Measurements from ENCODE around the gene AMFR.

The AMFR gene

GRCh38 chr16:56328276-56329022, 96.9 kb downstream of the AMFR start:
- Histone ChIP-seq H3K4me3 (ENCODE audit: low read depth, low read length) (no peak overlapping the region), H3K9ac (ENCODE audit: low read depth, low read length) (no peak overlapping the region), H3K36me3 (ENCODE audit: control insufficient read depth, insufficient read depth, low read length) (no peaks in the 10 kb centered on the region), H3K27ac (ENCODE audit: low read depth, low read length) (no peak overlapping the region), H3K9me3 (ENCODE audit: control insufficient read depth, insufficient read depth, low read length) (no peaks in the 10 kb centered on the region), H3K27me3 (ENCODE audit: control insufficient read depth, insufficient read depth, low read length) (no peaks in the 10 kb centered on the region), H3K4me1 (ENCODE audit: control insufficient read depth, insufficient read depth, low read length) (no peaks in the 10 kb centered on the region)

GRCh38 chr16:56327929-56328258, 97.5 kb downstream of the AMFR start:
- Histone ChIP-seq H3K27me3 (ENCODE audit: control insufficient read depth, insufficient read depth, low read length) (no peaks in the 10 kb centered on the region), H3K9me3 (ENCODE audit: control insufficient read depth, insufficient read depth, low read length) (no peaks in the 10 kb centered on the region), H3K27ac (ENCODE audit: low read depth, low read length) (no peak overlapping the region), H3K9ac (ENCODE audit: low read depth, low read length) (no peak overlapping the region), H3K4me3 (ENCODE audit: low read depth, low read length) (no peak overlapping the region), H3K4me1 (ENCODE audit: control insufficient read depth, insufficient read depth, low read length) (no peaks in the 10 kb centered on the region), H3K36me3 (ENCODE audit: control insufficient read depth, insufficient read depth, low read length) (no peaks in the 10 kb centered on the region)

GRCh38 chr16:56327071-56327928, 98.0 kb downstream of the AMFR start:
- no peaks in the 10 kb centered on the region for H3K9me3 ChIP-seq (ENCODE audit: control insufficient read depth, insufficient read depth, low read length)
- no peak overlapping the region for H3K9ac ChIP-seq (ENCODE audit: low read depth, low read length)
- no peak overlapping the region for H3K4me3 ChIP-seq (ENCODE audit: low read depth, low read length)
- no peaks in the 10 kb centered on the region for H3K36me3 ChIP-seq (ENCODE audit: control insufficient read depth, insufficient read depth, low read length)
- H3K27ac ChIP-seq (ENCODE audit: low read depth, low read length) = no peak overlapping the region
- no peaks in the 10 kb centered on the region for H3K27me3 ChIP-seq (ENCODE audit: control insufficient read depth, insufficient read depth, low read length)
- H3K4me1 ChIP-seq (ENCODE audit: control insufficient read depth, insufficient read depth, low read length) = no peaks in the 10 kb centered on the region

GRCh38 chr16:56325956-56326355, 99.4 kb downstream of the AMFR start:
- no peaks in the 10 kb centered on the region for H3K4me1 ChIP-seq (ENCODE audit: control insufficient read depth, insufficient read depth, low read length)
- H3K9me3 ChIP-seq (ENCODE audit: control insufficient read depth, insufficient read depth, low read length) = no peaks in the 10 kb centered on the region
- H3K9ac ChIP-seq (ENCODE audit: low read depth, low read length) = no peak overlapping the region
- no peaks in the 10 kb centered on the region for H3K36me3 ChIP-seq (ENCODE audit: control insufficient read depth, insufficient read depth, low read length)
- no peak overlapping the region for H3K4me3 ChIP-seq (ENCODE audit: low read depth, low read length)
- H3K27me3 ChIP-seq (ENCODE audit: control insufficient read depth, insufficient read depth, low read length) = no peaks in the 10 kb centered on the region
- no peak overlapping the region for H3K27ac ChIP-seq (ENCODE audit: low read depth, low read length)

- Histone ChIP-seq H3K27me3 (ENCODE audit: control insufficient read depth, insufficient read depth, low read length) (no peaks in the 10 kb centered on the region), H3K4me1 (ENCODE audit: control insufficient read depth, insufficient read depth, low read length) (no peaks in the 10 kb centered on the region), H3K36me3 (ENCODE audit: control insufficient read depth, insufficient read depth, low read length) (no peaks in the 10 kb centered on the region), H3K4me3 (ENCODE audit: low read depth, low read length) (no peak overlapping the region), H3K27ac (ENCODE audit: low read depth, low read length) (no peak overlapping the region), H3K9me3 (ENCODE audit: control insufficient read depth, insufficient read depth, low read length) (no peaks in the 10 kb centered on the region), H3K9ac (ENCODE audit: low read depth, low read length) (no peak overlapping the region)
Measured at GRCh38 chr16:56324406-56324805, 100.9 kb downstream of the AMFR start.

GRCh38 chr16:56321571-56321970, 103.8 kb downstream of the AMFR start:
- Histone ChIP-seq H3K27ac (ENCODE audit: low read depth, low read length) (no peak overlapping the region), H3K9ac (ENCODE audit: low read depth, low read length) (no peak overlapping the region), H3K4me3 (ENCODE audit: low read depth, low read length) (no peak overlapping the region), H3K9me3 (ENCODE audit: control insufficient read depth, insufficient read depth, low read length) (no peaks in the 10 kb centered on the region), H3K4me1 (ENCODE audit: control insufficient read depth, insufficient read depth, low read length) (0 out of 2 replicates have a peak, but pooled peaks cover 2% of the 10 kb centered on the region), H3K36me3 (ENCODE audit: control insufficient read depth, insufficient read depth, low read length) (no peaks in the 10 kb centered on the region), H3K27me3 (ENCODE audit: control insufficient read depth, insufficient read depth, low read length) (peaks cover 9% of the 10 kb centered on the region; the same call in 1 of the 2 replicates)

GRCh38 chr16:56320811-56321558, 104.4 kb downstream of the AMFR start:
- Histone ChIP-seq H3K27ac (ENCODE audit: low read depth, low read length) (no peak overlapping the region), H3K9ac (ENCODE audit: low read depth, low read length) (no peak overlapping the region), H3K9me3 (ENCODE audit: control insufficient read depth, insufficient read depth, low read length) (no peaks in the 10 kb centered on the region), H3K4me3 (ENCODE audit: low read depth, low read length) (no peak overlapping the region), H3K4me1 (ENCODE audit: control insufficient read depth, insufficient read depth, low read length) (0 out of 2 replicates have a peak, but pooled peaks cover 2% of the 10 kb centered on the region), H3K27me3 (ENCODE audit: control insufficient read depth, insufficient read depth, low read length) (peaks cover 9% of the 10 kb centered on the region; the same call in 1 of the 2 replicates), H3K36me3 (ENCODE audit: control insufficient read depth, insufficient read depth, low read length) (no peaks in the 10 kb centered on the region)

GRCh38 chr16:56320056-56320455, 105.3 kb downstream of the AMFR start:
- no peak overlapping the region for H3K27ac ChIP-seq (ENCODE audit: low read depth, low read length)
- no peak overlapping the region for H3K4me3 ChIP-seq (ENCODE audit: low read depth, low read length)
- no peaks in the 10 kb centered on the region for H3K9me3 ChIP-seq (ENCODE audit: control insufficient read depth, insufficient read depth, low read length)
- peaks cover 9% of the 10 kb centered on the region; the same call in 1 of the 2 replicates for H3K27me3 ChIP-seq (ENCODE audit: control insufficient read depth, insufficient read depth, low read length)
- H3K9ac ChIP-seq (ENCODE audit: low read depth, low read length) = no peak overlapping the region
- H3K36me3 ChIP-seq (ENCODE audit: control insufficient read depth, insufficient read depth, low read length) = no peaks in the 10 kb centered on the region
- 0 out of 2 replicates have a peak, but pooled peaks cover 2% of the 10 kb centered on the region for H3K4me1 ChIP-seq (ENCODE audit: control insufficient read depth, insufficient read depth, low read length)

- Histone ChIP-seq H3K4me3 (ENCODE audit: low read depth, low read length) (no peak overlapping the region), H3K36me3 (ENCODE audit: control insufficient read depth, insufficient read depth, low read length) (no peaks in the 10 kb centered on the region), H3K9me3 (ENCODE audit: control insufficient read depth, insufficient read depth, low read length) (no peaks in the 10 kb centered on the region), H3K4me1 (ENCODE audit: control insufficient read depth, insufficient read depth, low read length) (0 out of 2 replicates have a peak, but pooled peaks cover 2% of the 10 kb centered on the region), H3K27ac (ENCODE audit: low read depth, low read length) (no peak overlapping the region), H3K27me3 (ENCODE audit: control insufficient read depth, insufficient read depth, low read length) (peaks cover 9% of the 10 kb centered on the region; the same call in 1 of the 2 replicates), H3K9ac (ENCODE audit: low read depth, low read length) (no peak overlapping the region)
Measured at GRCh38 chr16:56319376-56319775, 106.0 kb downstream of the AMFR start.

GRCh38 chr16:56318827-56319140, 106.6 kb downstream of the AMFR start:
- Histone ChIP-seq H3K27me3 (ENCODE audit: control insufficient read depth, insufficient read depth, low read length) (peaks cover 9% of the 10 kb centered on the region; the same call in 1 of the 2 replicates), H3K9me3 (ENCODE audit: control insufficient read depth, insufficient read depth, low read length) (no peaks in the 10 kb centered on the region), H3K9ac (ENCODE audit: low read depth, low read length) (no peak overlapping the region), H3K4me1 (ENCODE audit: control insufficient read depth, insufficient read depth, low read length) (0 out of 2 replicates have a peak, but pooled peaks cover 2% of the 10 kb centered on the region), H3K4me3 (ENCODE audit: low read depth, low read length) (no peak overlapping the region), H3K27ac (ENCODE audit: low read depth, low read length) (no peak overlapping the region), H3K36me3 (ENCODE audit: control insufficient read depth, insufficient read depth, low read length) (no peaks in the 10 kb centered on the region)
